MM.1S (cell line): Measurements from ENCODE around the gene CD300A.

Experiments
- DNase-seq: peaks from one replicate; pipeline ENCODE4 v3.0.0-alpha.2; 2015
- H2AFZ ChIP-seq: fragments of 300-600 bp; sonication (generic); 2 replicates; pipeline ENCODE4 v1.6.0; 2016; ENCODE audit warnings: antibody characterized with exemption, low read length
- H3F3A ChIP-seq: fragments of 300-600 bp; sonication (generic); 2 replicates; pipeline ENCODE4 v1.6.1; 2016; ENCODE audit warnings: mild to moderate bottlenecking, antibody characterized with exemption, low read length, moderate library complexity, mixed read lengths; ENCODE audit not compliant: insufficient read depth
- H3K27ac ChIP-seq: fragments of 300-600 bp; sonication (generic); 2 replicates; pipeline ENCODE4 v1.5.1; 2016; ENCODE audit warnings: mild to moderate bottlenecking, low read length
- H3K27me3 ChIP-seq: fragments of 300-600 bp; sonication (generic); replicated peaks from 2 replicates; pipeline ENCODE4 v1.6.0; 2016; ENCODE audit warnings: low read length; ENCODE audit not compliant: insufficient read depth
- H3K36me3 ChIP-seq: fragments of 300-600 bp; sonication (generic); replicated peaks from 2 replicates; pipeline ENCODE4 v1.6.1; 2016; ENCODE audit warnings: mild to moderate bottlenecking, low read length, mixed read lengths; ENCODE audit not compliant: insufficient read depth
- H3K4me1 ChIP-seq: fragments of 300-600 bp; sonication (generic); 2 replicates; pipeline ENCODE4 v1.6.1; 2016; ENCODE audit warnings: low read length, mixed read lengths
- H3K4me2 ChIP-seq: fragments of 300-600 bp; sonication (generic); 2 replicates; pipeline ENCODE4 v1.6.0; 2016; ENCODE audit warnings: low read depth, low read length
- H3K4me3 ChIP-seq: fragments of 300-600 bp; sonication (generic); 2 replicates; pipeline ENCODE4 v1.5.1; 2016; ENCODE audit warnings: low read length, mixed read lengths
- H3K79me2 ChIP-seq: fragments of 300-600 bp; sonication (generic); 2 replicates; pipeline ENCODE4 v1.6.1; 2016; ENCODE audit warnings: mixed run types, low read length, mixed read lengths
- H3K9ac ChIP-seq: fragments of 300-600 bp; sonication (generic); 2 replicates; pipeline ENCODE4 v1.6.1; 2016; ENCODE audit warnings: low read length, mixed read lengths
- H3K9me2 ChIP-seq: fragments of 300-600 bp; sonication (generic); replicated peaks from 2 replicates; pipeline ENCODE4 v1.6.1; 2016; ENCODE audit warnings: mild to moderate bottlenecking, low read length, mixed read lengths; ENCODE audit not compliant: insufficient read depth
- H3K9me3 ChIP-seq: fragments of 300-600 bp; sonication (generic); replicated peaks from 2 replicates; pipeline ENCODE4 v1.6.1; 2016; ENCODE audit warnings: mild to moderate bottlenecking, low read length, mixed read lengths; ENCODE audit not compliant: insufficient read depth
- H4K20me1 ChIP-seq: fragments of 300-600 bp; sonication (generic); 2 replicates; pipeline ENCODE4 v1.6.1; 2016; ENCODE audit warnings: mild to moderate bottlenecking, low read length, moderate library complexity, mixed read lengths; ENCODE audit not compliant: insufficient read depth
- EZH2 ChIP-seq: fragments of 300-600 bp; sonication (generic); optimal IDR thresholded peaks from 2 replicates; pipeline ENCODE3; 2017; ENCODE audit warnings: low read depth, mild to moderate bottlenecking, antibody characterized with exemption, low read length, mixed read lengths
- EZH2phosphoT487 ChIP-seq: fragments of 300-600 bp; sonication (generic); IDR thresholded peaks from 2 replicates; pipeline ENCODE4 v1.6.1; 2018; ENCODE audit warnings: antibody characterized with exemption, low read length
- TF ChIP-seq, protein P1 (sequence below): fragments of 300-600 bp; sonication (generic); IDR thresholded peaks from 2 replicates; pipeline ENCODE4 v1.5.1; 2016; ENCODE audit warnings: antibody characterized with exemption, low read length, mixed read lengths

Gene CD300A

DNA sequence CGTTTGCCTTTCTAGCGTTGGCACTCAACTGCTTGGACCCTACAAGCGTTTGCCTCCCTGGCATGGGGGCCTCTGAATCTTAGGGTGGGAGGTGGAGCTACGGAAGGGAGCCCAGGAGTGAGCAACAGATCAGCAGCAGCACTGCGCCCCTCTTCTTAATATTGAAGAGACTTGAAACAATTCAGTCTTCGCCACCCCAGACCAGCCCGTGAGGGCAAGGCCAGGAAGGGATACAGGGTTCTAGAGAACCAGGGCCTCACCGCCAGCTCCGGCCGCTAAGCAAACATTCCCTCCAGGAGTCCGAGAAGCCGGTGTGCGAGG, 36.1 kb upstream of the CD300A start:
- Histone ChIP-seq H3K9me3 (no peaks in the 10 kb centered on the region), H3K36me3 (no peaks in the 10 kb centered on the region), H4K20me1 (no peaks in the 10 kb centered on the region), H2AFZ (no peak overlapping the region), H3K9ac (no peak overlapping the region), H3K4me3 (no peak overlapping the region), H3K79me2 (no peaks in the 10 kb centered on the region), H3K27me3 (peaks cover 86% of the 10 kb centered on the region), H3K4me1 (no peaks in the 10 kb centered on the region), H3K9me2 (no peaks in the 10 kb centered on the region), H3K4me2 (no peak overlapping the region), H3K27ac (no peak overlapping the region), H3F3A (no peaks in the 10 kb centered on the region)
- TF ChIP-seq, protein P1, sequence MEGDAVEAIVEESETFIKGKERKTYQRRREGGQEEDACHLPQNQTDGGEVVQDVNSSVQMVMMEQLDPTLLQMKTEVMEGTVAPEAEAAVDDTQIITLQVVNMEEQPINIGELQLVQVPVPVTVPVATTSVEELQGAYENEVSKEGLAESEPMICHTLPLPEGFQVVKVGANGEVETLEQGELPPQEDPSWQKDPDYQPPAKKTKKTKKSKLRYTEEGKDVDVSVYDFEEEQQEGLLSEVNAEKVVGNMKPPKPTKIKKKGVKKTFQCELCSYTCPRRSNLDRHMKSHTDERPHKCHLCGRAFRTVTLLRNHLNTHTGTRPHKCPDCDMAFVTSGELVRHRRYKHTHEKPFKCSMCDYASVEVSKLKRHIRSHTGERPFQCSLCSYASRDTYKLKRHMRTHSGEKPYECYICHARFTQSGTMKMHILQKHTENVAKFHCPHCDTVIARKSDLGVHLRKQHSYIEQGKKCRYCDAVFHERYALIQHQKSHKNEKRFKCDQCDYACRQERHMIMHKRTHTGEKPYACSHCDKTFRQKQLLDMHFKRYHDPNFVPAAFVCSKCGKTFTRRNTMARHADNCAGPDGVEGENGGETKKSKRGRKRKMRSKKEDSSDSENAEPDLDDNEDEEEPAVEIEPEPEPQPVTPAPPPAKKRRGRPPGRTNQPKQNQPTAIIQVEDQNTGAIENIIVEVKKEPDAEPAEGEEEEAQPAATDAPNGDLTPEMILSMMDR: no peak
- TF ChIP-seq EZH2phosphoT487 (no peak), EZH2 (no peak)
- DNase-seq: no peak

DNA sequence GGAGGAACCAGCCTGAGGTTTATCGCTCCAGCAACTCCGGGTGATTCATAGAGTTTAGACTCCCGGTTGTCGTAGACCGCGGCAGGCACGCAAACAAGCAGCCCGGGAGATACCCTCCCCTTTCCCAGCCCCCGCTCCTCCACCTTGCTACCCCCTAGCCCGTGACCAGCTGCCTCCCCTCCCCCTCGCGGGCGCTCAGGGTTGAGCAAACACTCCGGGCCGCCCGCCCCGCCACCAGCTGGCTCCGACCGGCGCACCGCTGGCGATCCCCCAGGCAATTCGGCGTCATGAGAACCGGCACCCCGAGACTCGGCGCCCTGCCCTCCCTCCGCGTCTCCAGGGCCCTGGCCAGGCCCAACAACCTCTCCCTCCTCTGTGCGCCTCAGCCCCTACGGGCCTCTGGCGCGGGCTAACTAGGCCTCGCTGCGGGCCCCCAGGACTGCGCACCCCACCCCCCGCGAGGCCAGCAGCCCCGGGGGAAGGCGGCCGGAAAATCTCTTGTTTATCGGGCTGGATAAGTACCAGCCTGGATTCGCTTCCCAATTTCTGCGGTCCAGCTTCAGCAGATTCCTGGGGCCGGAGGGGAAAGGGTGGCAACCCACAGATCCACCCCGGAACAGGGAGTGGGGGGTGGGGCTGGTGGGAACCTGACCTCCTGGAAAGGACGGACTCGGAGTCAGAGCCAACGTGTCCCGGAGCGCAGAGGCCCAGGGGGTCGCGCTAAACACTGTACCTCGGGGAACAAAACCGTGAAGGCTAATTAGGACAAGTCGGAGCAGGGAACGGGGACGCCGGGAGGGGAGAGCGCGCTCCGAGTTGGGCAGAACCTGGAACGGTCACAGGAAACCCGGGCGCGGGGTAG, 35.5 kb upstream of the CD300A start:
- Histone ChIP-seq H3K4me2 (no peak overlapping the region), H2AFZ (no peak overlapping the region), H3K27ac (no peak overlapping the region)

DNA sequence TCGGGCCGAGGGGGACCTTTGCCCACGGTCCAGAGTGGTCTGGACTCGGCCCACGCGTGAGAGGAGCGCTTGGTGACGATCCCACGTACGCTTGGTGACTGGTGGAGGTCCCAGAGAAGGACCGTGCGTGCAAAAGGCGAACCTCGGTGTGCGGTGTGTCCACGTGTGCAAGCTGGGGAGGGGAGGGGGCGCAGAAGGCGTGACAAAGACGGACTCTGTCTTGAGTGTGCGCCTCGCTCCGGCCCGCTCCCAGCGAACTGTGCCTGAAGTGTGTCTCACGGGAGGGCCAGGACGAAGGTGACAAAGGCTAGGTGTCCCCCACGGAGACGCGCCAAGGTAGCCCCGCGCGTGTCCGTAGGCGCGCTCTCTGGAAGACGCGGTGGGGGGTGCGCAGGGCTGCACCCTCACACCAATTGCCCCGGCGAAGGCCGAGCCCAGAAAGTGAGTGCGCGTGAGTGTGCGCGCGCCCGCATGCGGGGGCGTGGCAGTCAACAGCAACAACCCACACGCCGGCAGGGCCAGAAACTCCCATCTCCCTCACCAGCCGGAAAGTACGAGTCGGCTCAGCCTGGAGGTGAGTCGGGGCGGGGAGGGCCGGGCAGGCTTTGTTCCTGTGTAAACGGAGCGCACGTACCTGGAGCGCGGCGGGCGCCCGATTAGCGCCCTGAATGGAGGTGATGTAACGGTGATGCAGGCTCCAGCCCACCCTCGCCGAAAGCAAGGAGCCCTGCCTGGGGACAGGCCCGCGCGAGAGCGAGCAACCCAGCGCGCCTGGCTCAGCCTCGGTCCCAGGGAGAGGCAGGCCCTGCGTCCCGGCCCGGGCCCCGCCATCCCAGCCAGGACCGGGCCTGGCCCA, 34.6 kb upstream of the CD300A start, which contains the start of gene GPRC5C:
TSS of gene GPRC5C (plus strand) at position 521 of the 856 bp plus-strand sequence. CDS start 7,689 bp downstream, outside the sequence.
- Histone ChIP-seq H3K9ac (no peak within 1 kb of the TSS), H3K9me2 (no peaks in the 10 kb centered on the region), H3F3A (no peaks in the 10 kb centered on the region), H3K9me3 (no peaks in the 10 kb centered on the region), H3K79me2 (no peaks in the 10 kb centered on the region), H3K36me3 (no peaks in the 10 kb centered on the region), H4K20me1 (no peaks in the 10 kb centered on the region), H3K27me3 (peaks cover 86% of the 10 kb centered on the region), H3K27ac (no peak within 1 kb of the TSS), H3K4me2 (no peak within 1 kb of the TSS), H3K4me1 (no peaks in the 10 kb centered on the region), H2AFZ (no peak within 1 kb of the TSS), H3K4me3 (no peak within 1 kb of the TSS)
- DNase-seq: no peak
- no peak for TF ChIP-seq EZH2phosphoT487
- no peak for TF ChIP-seq EZH2
- TF ChIP-seq, protein P1: no peak

More for the DNA sequence above, 35.5 kb upstream of the CD300A start:
- H3K9me3 ChIP-seq: no peaks in the 10 kb centered on the region
- DNase-seq: no peak
- H4K20me1 ChIP-seq: no peaks in the 10 kb centered on the region
- no peaks in the 10 kb centered on the region for H3K79me2 ChIP-seq
- H3K4me1 ChIP-seq: no peaks in the 10 kb centered on the region
- H3K9ac ChIP-seq: no peak overlapping the region
- no peak overlapping the region for H3K4me3 ChIP-seq
- no peaks in the 10 kb centered on the region for H3K36me3 ChIP-seq
- H3F3A ChIP-seq: no peaks in the 10 kb centered on the region
- TF ChIP-seq EZH2 (no peak), EZH2phosphoT487 (no peak)
- TF ChIP-seq, protein P1: no peak
- H3K9me2 ChIP-seq: no peaks in the 10 kb centered on the region
- H3K27me3 ChIP-seq: peaks cover 86% of the 10 kb centered on the region
